HepG2 (cell line): ENCODE measurements around the gene SIAH2. TPM values are rescaled to one million over a fixed set of nuclear protein-coding genes. Genes with fewer than 3 reads are reported as not detected.

Experiments
- ARNT2 ChIP-seq: sonication (generic); formaldehyde crosslinking; IDR thresholded peaks from 2 replicates; pipeline ENCODE4 v1.8.0; 2022; ENCODE audit warnings: mild to moderate bottlenecking, low read depth, missing genetic modification reagents, moderate library complexity
- EED ChIP-seq: sonication (generic); formaldehyde crosslinking; IDR thresholded peaks from 2 replicates; pipeline ENCODE4 v1.5.0; 2020; ENCODE audit warnings: mild to moderate bottlenecking, missing genetic modification reagents
- HDAC1 ChIP-seq: sonication (generic); formaldehyde crosslinking; IDR thresholded peaks from 2 replicates; pipeline ENCODE4 v1.5.1; 2020; ENCODE audit warnings: mild to moderate bottlenecking, missing genetic modification reagents
- HOXA3 ChIP-seq: sonication (generic); formaldehyde crosslinking; IDR thresholded peaks from 2 replicates; pipeline ENCODE4 v1.5.0; 2020; ENCODE audit warnings: missing genetic modification reagents
- KAT7 ChIP-seq: IDR thresholded peaks from 2 replicates; pipeline ENCODE4 v1.6.1; 2018; ENCODE audit warnings: borderline replicate concordance, missing compliant biosample characterization
- KDM3A ChIP-seq: IDR thresholded peaks from 2 replicates; pipeline ENCODE4 v1.6.1; 2018; ENCODE audit warnings: low read depth, missing compliant biosample characterization
- SMARCC2 ChIP-seq: fragments of 450-650 bp; IDR thresholded peaks from 2 replicates; pipeline ENCODE4 v1.6.1; 2017; ENCODE audit warnings: antibody characterized with exemption, mild to moderate bottlenecking
- SPEN ChIP-seq: sonication (generic); formaldehyde crosslinking; IDR thresholded peaks from 2 replicates; pipeline ENCODE4 v1.5.1; 2020; ENCODE audit warnings: low read depth, mild to moderate bottlenecking, missing genetic modification reagents
- ZBTB38 ChIP-seq: sonication (generic); formaldehyde crosslinking; IDR thresholded peaks from 2 replicates; pipeline ENCODE4 v1.5.1; 2020; ENCODE audit warnings: mild to moderate bottlenecking, missing genetic modification reagents
- ZFP37 ChIP-seq: sonication (generic); formaldehyde crosslinking; IDR thresholded peaks from 2 replicates; pipeline ENCODE4 v1.4.0; 2020; ENCODE audit warnings: missing genetic modification reagents, borderline replicate concordance
- ZNF136 ChIP-seq: sonication (generic); formaldehyde crosslinking; IDR thresholded peaks from 2 replicates; pipeline ENCODE4 v1.8.1; 2022; ENCODE audit warnings: low read depth, mild to moderate bottlenecking, moderate library complexity, missing genetic modification reagents
- ZNF354B ChIP-seq: sonication (generic); formaldehyde crosslinking; IDR thresholded peaks from 2 replicates; pipeline ENCODE4 v1.8.0; 2022; ENCODE audit warnings: mild to moderate bottlenecking, missing genetic modification reagents
- ZNF703 ChIP-seq: sonication (generic); formaldehyde crosslinking; IDR thresholded peaks from 2 replicates; pipeline ENCODE4 v1.5.1; 2020; ENCODE audit warnings: missing genetic modification reagents, mild to moderate bottlenecking, moderate library complexity, borderline replicate concordance
- polyA plus RNA-seq, 8 experiments: library from polyadenylated mRNA; depleted of rRNA in 3 of 8; stranded (reverse) in 7 of 8; unstranded in 1 of 8; fragments of >200 nt; fragmentation: Illumina TruSeq in 4 of 8; extraction: Trizol in 4 of 8; gene quantifications; 2 replicates each; pipeline versions ENCODE4 v1.2.1 to v1.2.3, GENCODE V29; 2011 to 2016; ENCODE audit warnings: low read depth in 4 of 8, missing spikeins in 1 of 8, mixed read lengths in 1 of 8; ENCODE audit not compliant: insufficient read depth in 1 of 8
- total RNA-seq, 5 experiments: library from RNA; depleted of rRNA; stranded (reverse); fragments of >200 nt; fragmentation: Illumina TruSeq; extraction: Trizol; gene quantifications; 2 replicates each; pipeline ENCODE4 v1.2.3, GENCODE V29; 2016; ENCODE audit warnings: low read depth in 1 of 5
- TF ChIP-seq, protein P1 (sequence below): sonication (generic); formaldehyde crosslinking; IDR thresholded peaks from 2 replicates; pipeline ENCODE4 v1.5.1; 2020; ENCODE audit warnings: mild to moderate bottlenecking, moderate library complexity, missing genetic modification reagents
- TF ChIP-seq, protein P2 (sequence below): sonication (generic); formaldehyde crosslinking; IDR thresholded peaks from 2 replicates; pipeline ENCODE4 v1.4.0; 2020; ENCODE audit warnings: missing genetic modification reagents, mild to moderate bottlenecking, borderline replicate concordance
- TF ChIP-seq, protein P3 (sequence below): sonication (generic); formaldehyde crosslinking; IDR thresholded peaks from 2 replicates; pipeline ENCODE4 v1.5.0; 2020; ENCODE audit warnings: mild to moderate bottlenecking, missing genetic modification reagents
- TF ChIP-seq, protein P4 (sequence below): sonication (generic); formaldehyde crosslinking; IDR thresholded peaks from 2 replicates; pipeline ENCODE4 v1.4.0; 2020; ENCODE audit warnings: mild to moderate bottlenecking, missing genetic modification reagents
- TF ChIP-seq, protein P5 (sequence below): sonication (generic); formaldehyde crosslinking; IDR thresholded peaks from 2 replicates; pipeline ENCODE4 v1.4.0; 2020; ENCODE audit warnings: missing genetic modification reagents

SIAH2 gene
- total and polyA plus RNA-seq, 2 of the 13 experiments (the other 11 are each of a cell fraction or from before 2014, with no cell fraction given), result 71.8 to 117 TPM

DNA sequence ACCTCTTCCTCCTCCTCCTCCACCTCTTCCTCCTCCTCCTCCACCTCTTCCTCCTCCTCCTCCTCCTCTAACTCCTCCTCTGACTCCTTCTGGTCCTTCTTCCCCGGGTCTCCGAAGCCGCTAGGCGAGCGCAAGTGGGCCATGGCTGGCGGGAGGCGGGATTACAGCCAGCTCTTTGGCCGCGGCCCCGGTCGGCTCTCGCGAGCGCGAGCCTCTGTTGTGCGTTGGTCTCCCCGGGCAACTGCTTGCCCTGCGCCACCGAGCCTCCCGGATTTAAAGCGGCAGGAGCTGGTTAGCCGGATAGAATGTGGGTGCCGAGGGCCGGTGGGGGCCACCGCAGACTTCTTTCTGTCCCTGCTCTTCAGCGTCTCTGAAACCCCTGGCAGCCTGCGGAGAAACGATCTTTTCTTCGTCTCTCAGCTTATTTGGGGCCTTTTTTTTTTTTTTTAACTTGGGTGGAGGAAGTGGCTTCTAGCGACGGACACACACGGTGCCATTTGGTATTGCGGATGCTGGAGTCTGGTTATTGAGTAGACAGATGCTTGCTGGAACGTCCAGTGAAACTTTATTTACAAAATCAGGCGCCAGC is 59.1 kb downstream of the SIAH2 start, which contains the start of gene ERICH6 (continued):
- TF ChIP-seq ZNF354B (CRISPR knock-in tag) (no peak), ZFP37 (CRISPR knock-in tag) (no peak), KAT7 (CRISPR knock-in tag) (0 out of 2 replicates have a peak, but pooled peaks have one; percentile 34), ARNT2 (CRISPR knock-in tag) (peak; percentile 50; the same call in 1 of the 2 replicates), EED (CRISPR knock-in tag) (no peak), HDAC1 (peak; percentile 60; the same call in 1 of the 2 replicates), ZNF703 (no peak), SMARCC2 (no peak), KDM3A (0 out of 2 replicates have a peak, but pooled peaks have one; percentile 39), ZNF136 (CRISPR knock-in tag) (no peak; the same call in 1 of the 2 replicates), HOXA3 (peak; percentile 41), SPEN (CRISPR knock-in tag) (peak; percentile 70), ZBTB38 (CRISPR knock-in tag) (no peak)
- TF ChIP-seq, protein P1, sequence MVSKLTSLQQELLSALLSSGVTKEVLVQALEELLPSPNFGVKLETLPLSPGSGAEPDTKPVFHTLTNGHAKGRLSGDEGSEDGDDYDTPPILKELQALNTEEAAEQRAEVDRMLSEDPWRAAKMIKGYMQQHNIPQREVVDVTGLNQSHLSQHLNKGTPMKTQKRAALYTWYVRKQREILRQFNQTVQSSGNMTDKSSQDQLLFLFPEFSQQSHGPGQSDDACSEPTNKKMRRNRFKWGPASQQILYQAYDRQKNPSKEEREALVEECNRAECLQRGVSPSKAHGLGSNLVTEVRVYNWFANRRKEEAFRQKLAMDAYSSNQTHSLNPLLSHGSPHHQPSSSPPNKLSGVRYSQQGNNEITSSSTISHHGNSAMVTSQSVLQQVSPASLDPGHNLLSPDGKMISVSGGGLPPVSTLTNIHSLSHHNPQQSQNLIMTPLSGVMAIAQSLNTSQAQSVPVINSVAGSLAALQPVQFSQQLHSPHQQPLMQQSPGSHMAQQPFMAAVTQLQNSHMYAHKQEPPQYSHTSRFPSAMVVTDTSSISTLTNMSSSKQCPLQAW (CRISPR knock-in tag), result 0 out of 2 replicates have a peak, but pooled peaks have one; percentile 20
- TF ChIP-seq, protein P2, sequence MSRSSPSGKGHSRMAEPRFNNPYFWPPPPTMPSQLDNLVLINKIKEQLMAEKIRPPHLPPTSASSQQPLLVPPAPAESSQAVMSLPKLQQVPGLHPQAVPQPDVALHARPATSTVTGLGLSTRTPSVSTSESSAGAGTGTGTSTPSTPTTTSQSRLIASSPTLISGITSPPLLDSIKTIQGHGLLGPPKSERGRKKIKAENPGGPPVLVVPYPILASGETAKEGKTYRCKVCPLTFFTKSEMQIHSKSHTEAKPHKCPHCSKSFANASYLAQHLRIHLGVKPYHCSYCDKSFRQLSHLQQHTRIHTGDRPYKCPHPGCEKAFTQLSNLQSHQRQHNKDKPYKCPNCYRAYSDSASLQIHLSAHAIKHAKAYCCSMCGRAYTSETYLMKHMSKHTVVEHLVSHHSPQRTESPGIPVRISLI (CRISPR knock-in tag), result peak; percentile 67; the same call in 1 of the 2 replicates
- TF ChIP-seq, protein P3, sequence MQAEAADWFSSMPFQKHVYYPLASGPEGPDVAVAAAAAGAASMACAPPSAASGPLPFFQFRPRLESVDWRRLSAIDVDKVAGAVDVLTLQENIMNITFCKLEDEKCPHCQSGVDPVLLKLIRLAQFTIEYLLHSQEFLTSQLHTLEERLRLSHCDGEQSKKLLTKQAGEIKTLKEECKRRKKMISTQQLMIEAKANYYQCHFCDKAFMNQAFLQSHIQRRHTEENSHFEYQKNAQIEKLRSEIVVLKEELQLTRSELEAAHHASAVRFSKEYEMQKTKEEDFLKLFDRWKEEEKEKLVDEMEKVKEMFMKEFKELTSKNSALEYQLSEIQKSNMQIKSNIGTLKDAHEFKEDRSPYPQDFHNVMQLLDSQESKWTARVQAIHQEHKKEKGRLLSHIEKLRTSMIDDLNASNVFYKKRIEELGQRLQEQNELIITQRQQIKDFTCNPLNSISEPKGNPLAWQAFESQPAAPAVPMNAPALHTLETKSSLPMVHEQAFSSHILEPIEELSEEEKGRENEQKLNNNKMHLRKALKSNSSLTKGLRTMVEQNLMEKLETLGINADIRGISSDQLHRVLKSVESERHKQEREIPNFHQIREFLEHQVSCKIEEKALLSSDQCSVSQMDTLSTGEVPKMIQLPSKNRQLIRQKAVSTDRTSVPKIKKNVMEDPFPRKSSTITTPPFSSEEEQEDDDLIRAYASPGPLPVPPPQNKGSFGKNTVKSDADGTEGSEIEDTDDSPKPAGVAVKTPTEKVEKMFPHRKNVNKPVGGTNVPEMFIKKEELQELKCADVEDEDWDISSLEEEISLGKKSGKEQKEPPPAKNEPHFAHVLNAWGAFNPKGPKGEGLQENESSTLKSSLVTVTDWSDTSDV (CRISPR knock-in tag), result no peak
- TF ChIP-seq, protein P4, sequence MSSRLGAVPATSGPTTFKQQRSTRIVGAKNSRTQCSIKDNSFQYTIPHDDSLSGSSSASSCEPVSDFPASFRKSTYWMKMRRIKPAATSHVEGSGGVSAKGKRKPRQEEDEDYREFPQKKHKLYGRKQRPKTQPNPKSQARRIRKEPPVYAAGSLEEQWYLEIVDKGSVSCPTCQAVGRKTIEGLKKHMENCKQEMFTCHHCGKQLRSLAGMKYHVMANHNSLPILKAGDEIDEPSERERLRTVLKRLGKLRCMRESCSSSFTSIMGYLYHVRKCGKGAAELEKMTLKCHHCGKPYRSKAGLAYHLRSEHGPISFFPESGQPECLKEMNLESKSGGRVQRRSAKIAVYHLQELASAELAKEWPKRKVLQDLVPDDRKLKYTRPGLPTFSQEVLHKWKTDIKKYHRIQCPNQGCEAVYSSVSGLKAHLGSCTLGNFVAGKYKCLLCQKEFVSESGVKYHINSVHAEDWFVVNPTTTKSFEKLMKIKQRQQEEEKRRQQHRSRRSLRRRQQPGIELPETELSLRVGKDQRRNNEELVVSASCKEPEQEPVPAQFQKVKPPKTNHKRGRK (CRISPR knock-in tag), result peak; percentile 99
- TF ChIP-seq, protein P5, sequence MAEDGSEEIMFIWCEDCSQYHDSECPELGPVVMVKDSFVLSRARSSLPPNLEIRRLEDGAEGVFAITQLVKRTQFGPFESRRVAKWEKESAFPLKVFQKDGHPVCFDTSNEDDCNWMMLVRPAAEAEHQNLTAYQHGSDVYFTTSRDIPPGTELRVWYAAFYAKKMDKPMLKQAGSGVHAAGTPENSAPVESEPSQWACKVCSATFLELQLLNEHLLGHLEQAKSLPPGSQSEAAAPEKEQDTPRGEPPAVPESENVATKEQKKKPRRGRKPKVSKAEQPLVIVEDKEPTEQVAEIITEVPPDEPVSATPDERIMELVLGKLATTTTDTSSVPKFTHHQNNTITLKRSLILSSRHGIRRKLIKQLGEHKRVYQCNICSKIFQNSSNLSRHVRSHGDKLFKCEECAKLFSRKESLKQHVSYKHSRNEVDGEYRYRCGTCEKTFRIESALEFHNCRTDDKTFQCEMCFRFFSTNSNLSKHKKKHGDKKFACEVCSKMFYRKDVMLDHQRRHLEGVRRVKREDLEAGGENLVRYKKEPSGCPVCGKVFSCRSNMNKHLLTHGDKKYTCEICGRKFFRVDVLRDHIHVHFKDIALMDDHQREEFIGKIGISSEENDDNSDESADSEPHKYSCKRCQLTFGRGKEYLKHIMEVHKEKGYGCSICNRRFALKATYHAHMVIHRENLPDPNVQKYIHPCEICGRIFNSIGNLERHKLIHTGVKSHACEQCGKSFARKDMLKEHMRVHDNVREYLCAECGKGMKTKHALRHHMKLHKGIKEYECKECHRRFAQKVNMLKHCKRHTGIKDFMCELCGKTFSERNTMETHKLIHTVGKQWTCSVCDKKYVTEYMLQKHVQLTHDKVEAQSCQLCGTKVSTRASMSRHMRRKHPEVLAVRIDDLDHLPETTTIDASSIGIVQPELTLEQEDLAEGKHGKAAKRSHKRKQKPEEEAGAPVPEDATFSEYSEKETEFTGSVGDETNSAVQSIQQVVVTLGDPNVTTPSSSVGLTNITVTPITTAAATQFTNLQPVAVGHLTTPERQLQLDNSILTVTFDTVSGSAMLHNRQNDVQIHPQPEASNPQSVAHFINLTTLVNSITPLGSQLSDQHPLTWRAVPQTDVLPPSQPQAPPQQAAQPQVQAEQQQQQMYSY (CRISPR knock-in tag), result no peak
